CMK (cell line): Measurements from ENCODE around the gene AOX1.
"Not testable (repeated sequence)": the region's sequence is repeated elsewhere in the genome, so short reads cannot be mapped to it uniquely, and the experiment has no call there.

Source experiments
- DNase-seq: peaks from one replicate; pipeline ENCODE4 v3.0.0-alpha.2; 2010; ENCODE audit warnings: low read depth

Gene AOX1

GRCh38 chr2:200603972-200604371 is 18.2 kb downstream of the AOX1 start:
- DNase-seq: no peak

DNA sequence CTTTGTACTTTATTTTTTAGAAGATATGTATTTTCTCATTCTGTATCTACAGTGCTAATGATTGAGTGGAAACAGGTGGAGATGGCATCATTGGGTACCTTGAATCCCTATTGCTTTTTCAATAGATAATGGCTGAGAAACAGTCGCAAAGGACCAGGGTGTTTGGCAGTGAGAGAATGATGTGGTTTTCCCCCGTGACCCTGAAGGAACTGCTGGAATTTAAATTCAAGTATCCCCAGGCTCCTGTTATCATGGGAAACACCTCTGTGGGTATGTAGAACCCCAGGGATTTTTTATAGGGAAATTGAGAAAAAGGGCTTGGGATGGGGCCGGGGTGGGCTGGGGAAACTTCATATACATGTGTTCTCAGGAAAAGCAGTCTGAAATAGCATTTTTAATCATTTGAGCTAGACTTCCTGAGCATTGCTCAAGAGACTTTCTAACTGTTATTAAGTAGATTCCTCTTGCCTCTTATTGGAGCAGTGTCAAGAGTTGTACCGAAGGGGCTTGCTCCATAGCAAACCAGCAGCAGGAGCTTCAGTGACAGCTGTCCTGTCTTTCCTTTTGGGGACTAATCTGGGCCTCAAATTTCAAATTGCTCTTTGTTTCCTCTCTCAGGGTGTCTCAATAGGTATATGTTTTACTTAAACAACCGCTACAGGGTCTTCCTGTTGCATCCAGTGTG is 18.9 kb downstream of the AOX1 start:
- DNase-seq: no peak

DNA sequence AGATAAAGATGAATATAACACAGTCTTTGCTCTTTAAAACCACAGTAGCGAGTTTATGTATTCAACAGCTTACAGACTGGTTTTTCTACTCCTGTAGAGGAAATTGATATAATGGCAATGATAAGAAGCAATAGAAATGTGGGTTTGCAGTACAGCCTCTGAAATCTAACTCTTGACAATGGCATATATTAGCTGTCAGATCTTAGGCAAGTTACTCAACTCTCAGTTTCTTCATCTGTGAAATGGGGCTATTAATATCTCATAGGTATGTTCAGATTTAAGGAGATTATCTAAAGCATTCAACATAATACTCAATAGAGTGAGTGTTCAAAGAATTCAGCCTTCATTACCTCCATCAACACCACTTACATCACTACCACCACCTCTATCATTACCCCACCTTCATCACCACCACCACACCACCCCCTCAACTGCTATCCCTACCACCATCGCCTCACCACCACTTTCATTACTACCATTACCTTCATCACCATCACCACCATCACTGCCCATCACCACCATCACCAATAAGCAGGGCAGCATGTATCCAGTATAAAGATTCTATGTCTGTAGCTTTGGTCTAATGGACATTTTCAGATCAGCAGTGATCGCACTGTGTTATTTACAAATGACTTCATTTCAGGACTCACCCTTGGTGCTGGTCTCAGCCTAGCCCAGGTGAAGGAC is 22.7 kb downstream of the AOX1 start:
- no peak for DNase-seq

DNA sequence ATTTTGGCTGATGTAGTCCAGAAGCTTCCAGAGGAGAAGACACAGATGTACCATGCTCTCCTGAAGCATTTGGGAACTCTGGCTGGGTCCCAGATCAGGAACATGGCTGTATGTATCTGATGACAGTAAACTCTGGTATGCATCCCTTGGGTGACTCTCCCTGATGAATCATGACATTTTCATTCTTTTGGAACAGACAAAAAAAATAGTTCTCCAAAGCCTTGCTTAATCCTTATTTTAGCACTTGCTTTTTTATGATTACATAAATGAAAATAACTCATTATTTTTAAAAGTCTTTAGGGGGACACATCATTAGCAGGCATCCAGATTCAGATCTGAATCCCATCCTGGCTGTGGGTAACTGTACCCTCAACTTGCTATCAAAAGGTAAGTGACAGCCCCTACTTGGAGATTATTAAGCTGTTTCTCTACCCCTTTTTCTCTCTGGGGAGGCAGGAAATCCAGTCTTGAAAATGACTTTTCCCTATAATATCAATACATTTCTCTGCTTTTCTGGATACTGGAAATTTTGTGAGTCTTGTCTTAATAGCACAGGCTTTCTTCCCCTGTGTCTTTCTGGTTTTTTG is 23.3 kb downstream of the AOX1 start:
- no peak for DNase-seq

DNA sequence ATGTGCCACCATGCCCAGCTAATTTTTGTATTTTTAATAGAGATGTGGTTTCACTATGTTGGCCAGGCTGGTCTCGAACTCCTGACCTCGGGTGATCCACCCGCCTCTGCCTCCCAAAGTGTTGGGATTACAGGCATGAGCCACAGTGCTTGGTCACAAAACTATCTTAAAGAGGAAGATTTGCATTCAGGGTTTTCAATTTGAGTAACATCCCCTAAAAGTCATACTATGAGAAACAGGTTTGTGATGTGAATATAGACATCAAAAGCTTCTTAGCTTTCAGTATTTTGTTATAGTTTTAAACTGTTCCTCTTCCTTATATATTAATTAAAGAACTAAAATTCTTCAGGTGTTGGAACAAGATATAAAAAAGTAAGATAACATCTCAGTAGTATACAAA is 24.4 kb downstream of the AOX1 start:
- not testable (repeated sequence) for DNase-seq

GRCh38 chr2:200613692-200614091 is 27.9 kb downstream of the AOX1 start:
- no peak for DNase-seq

GRCh38 chr2:200614249-200614648 is 28.4 kb downstream of the AOX1 start:
- DNase-seq: no peak

- no peak for DNase-seq
Measured at GRCh38 chr2:200615247-200615646, 29.4 kb downstream of the AOX1 start.

- no peak for DNase-seq
Measured at GRCh38 chr2:200616193-200616592, 30.4 kb downstream of the AOX1 start.

DNA sequence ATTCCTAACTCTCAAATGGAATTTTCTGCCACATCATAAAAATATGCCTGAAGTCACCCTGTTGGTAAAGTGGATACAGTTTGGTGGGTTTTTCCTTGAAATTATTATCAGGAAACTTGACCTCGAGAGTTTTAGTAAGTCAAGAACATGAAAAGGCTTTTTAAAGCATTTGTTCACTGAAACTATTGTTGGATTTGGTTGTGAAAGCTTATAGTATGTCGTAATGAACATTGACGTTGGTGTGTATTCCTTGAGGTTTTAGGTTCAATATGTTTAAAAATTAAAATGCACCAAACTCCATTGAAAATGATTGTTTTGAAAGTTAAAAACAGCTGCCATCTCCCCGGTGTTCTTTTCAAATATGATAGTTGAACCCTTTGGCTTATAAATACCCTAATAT is 30.8 kb downstream of the AOX1 start:
- no peak for DNase-seq

- no peak for DNase-seq
Measured at GRCh38 chr2:200617156-200618053, 31.6 kb downstream of the AOX1 start.

GRCh38 chr2:200618054-200618419 is 32.2 kb downstream of the AOX1 start:
- no peak for DNase-seq

- DNase-seq: no peak
Measured at GRCh38 chr2:200618590-200619021, 32.8 kb downstream of the AOX1 start.

DNA sequence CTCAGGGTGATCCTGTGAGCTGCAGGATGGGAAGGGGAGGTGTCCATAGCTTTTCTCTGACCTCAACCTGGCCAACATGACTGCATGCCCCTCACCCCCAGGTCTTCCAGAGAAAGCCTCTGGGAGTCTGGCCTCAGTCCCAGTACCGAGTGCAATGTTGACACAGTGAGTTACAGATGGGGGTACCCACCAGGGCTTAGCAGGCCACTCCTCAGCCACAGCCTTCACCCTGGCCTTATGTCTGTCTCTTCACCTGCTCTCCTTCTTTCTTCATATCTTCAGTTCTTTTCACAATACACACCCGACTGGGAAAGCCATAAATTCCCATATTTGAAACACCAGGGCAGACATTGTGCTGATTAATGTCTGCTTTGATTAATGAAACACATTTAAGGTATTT is 33.5 kb downstream of the AOX1 start:
- DNase-seq: no peak

DNA sequence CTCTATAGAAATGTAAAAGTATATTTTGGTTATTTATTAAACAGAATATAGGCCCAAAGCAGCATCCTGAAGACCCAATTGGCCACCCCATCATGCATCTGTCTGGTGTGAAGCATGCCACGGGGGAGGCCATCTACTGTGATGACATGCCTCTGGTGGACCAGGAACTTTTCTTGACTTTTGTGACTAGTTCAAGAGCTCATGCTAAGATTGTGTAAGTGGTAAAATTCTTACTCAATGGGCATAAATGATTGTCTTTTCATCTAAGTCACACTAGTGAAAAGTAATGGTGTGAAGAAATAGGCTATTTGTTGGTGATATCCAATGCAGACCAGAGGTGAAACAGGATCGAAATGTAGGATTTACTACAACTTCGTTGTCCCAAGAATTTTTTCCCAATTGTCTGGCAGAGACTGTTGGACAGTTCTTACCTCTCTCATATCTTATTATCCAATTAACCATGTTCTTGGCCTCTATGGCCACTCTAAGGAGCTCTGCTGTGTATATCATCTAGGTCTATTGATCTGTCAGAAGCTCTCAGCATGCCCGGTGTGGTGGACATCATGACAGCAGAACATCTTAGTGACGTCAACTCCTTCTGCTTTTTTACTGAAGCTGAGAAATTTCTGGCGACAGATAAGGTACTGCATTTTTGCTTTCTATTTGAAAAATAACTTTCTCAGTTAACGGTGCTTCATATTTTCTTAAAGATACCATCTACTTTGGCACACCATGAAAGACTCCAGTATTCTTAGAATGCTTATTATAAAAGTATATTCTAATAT is 35.0 kb downstream of the AOX1 start:
- no peak for DNase-seq

GRCh38 chr2:200622106-200622505 is 36.3 kb downstream of the AOX1 start:
- no peak for DNase-seq

GRCh38 chr2:200624026-200624425 is 38.2 kb downstream of the AOX1 start:
- DNase-seq: no peak

GRCh38 chr2:200624658-200625057 is 38.8 kb downstream of the AOX1 start:
- DNase-seq: no peak

- DNase-seq: no peak
Measured at GRCh38 chr2:200625282-200625681, 39.5 kb downstream of the AOX1 start.

GRCh38 chr2:200625958-200626363 is 40.1 kb downstream of the AOX1 start:
- no peak for DNase-seq

- DNase-seq: no peak
Measured at GRCh38 chr2:200627110-200627770, 41.4 kb downstream of the AOX1 start.
